ENCODE measurements around the gene EPS15. TPM values are rescaled to one million over a fixed set of nuclear protein-coding genes. Genes with fewer than 3 reads are reported as not detected.
"Not testable (repeated sequence)": the region's sequence is repeated elsewhere in the genome, so short reads cannot be mapped to it uniquely, and the experiment has no call there.

Gene EPS15
- polyA plus RNA-seq, 1 donor from 2014 or later = 70.2 TPM

GRCh38 chr1:51387288-51387687, 131.8 kb downstream of the EPS15 start:
- H3K36me3 Mint-ChIP-seq = peaks cover 27% of the 10 kb centered on the region
- not testable (repeated sequence) for H3K27me3 Mint-ChIP-seq, H3K4me3 Mint-ChIP-seq, H3K4me1 Mint-ChIP-seq, H3K27ac Mint-ChIP-seq, H3K9me3 Mint-ChIP-seq

GRCh38 chr1:51386259-51386658, 132.8 kb downstream of the EPS15 start:
- H3K9me3 Mint-ChIP-seq, H3K27me3 Mint-ChIP-seq, H3K4me1 Mint-ChIP-seq, H3K4me3 Mint-ChIP-seq: not testable (repeated sequence)
- peak overlapping the region in 1 of 3 donors; percentile 6 for H3K27ac Mint-ChIP-seq
- peaks cover 20% of the 10 kb centered on the region for H3K36me3 Mint-ChIP-seq

- peaks cover 24% of the 10 kb centered on the region for H3K36me3 Mint-ChIP-seq
These were observed 133.3 kb downstream of the EPS15 start for GRCh38 chr1:51385776-51386175.

GRCh38 chr1:51381964-51382363, 137.1 kb downstream of the EPS15 start:
- Mint-ChIP-seq H3K27ac (no peak overlapping the region), H3K4me3 (no peak overlapping the region), H3K27me3 (no peaks in the 10 kb centered on the region), H3K4me1 (peaks cover 0 to 7% (median 0%) of the 10 kb centered on the region in 3 donors), H3K9me3 (no peaks in the 10 kb centered on the region), H3K36me3 (peaks cover 30% of the 10 kb centered on the region)

More at GRCh38 chr1:51385776-51386175, 133.3 kb downstream of the EPS15 start:
- Mint-ChIP-seq H3K4me3 (no peak overlapping the region), H3K27ac (no peak overlapping the region), H3K27me3 (no peaks in the 10 kb centered on the region), H3K4me1 (peaks cover 0 to 2% (median 0%) of the 10 kb centered on the region in 3 donors), H3K9me3 (no peaks in the 10 kb centered on the region)

DNA sequence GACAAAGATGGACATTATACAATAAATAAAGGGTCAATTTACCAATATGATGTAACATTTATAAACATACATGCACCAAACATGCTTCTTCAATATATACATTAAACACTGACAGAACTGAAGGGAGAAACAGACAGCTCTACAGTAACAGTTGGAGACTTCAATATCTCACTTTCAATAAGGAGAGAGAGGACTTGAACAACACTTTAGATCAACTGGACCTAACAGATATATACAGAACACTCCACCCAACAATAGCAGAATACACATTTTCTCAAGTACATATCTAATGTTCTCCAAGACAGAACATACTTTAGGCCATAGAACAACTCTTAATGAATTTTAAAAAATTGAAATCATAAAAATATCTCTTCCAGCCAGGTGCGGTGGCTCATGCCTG, 138.1 kb downstream of the EPS15 start:
- no peak overlapping the region for H3K4me3 Mint-ChIP-seq
- peaks cover 22% of the 10 kb centered on the region for H3K36me3 Mint-ChIP-seq
- peaks cover 0 to 7% (median 0%) of the 10 kb centered on the region in 3 donors for H3K4me1 Mint-ChIP-seq
- H3K9me3 Mint-ChIP-seq = no peaks in the 10 kb centered on the region
- no peaks in the 10 kb centered on the region for H3K27me3 Mint-ChIP-seq
- H3K27ac Mint-ChIP-seq = peak overlapping the region in 1 of 3 donors; percentile 46

GRCh38 chr1:51378871-51379270, 140.2 kb downstream of the EPS15 start:
- H3K27me3 Mint-ChIP-seq = no peaks in the 10 kb centered on the region
- H3K36me3 Mint-ChIP-seq = peaks cover 14% of the 10 kb centered on the region
- H3K27ac Mint-ChIP-seq = peak overlapping the region in 1 of 3 donors; percentile 16
- no peaks in the 10 kb centered on the region for H3K9me3 Mint-ChIP-seq
- no peak overlapping the region for H3K4me3 Mint-ChIP-seq
- peaks cover 0 to 7% (median 0%) of the 10 kb centered on the region in 3 donors for H3K4me1 Mint-ChIP-seq

DNA sequence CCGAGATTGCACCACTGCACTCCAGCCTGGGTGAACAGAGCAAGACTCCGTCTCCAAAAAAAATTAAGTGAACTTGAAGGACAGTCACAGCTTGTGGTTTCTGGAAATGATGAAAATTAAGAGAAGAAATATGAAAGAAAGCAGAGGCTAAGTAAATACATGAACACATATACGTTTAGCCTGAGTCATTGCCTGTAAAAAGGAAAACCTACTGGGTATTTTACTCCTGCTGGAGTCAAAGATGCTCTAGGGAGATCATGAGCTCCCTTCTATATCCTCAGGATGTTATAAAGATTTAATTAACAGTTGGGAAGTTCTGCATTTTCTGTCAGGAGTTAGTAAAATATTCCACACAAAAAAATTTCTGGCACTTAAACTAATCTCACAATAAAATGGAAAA, 145.2 kb downstream of the EPS15 start:
- peaks cover 10% of the 10 kb centered on the region for H3K36me3 Mint-ChIP-seq
- no peak overlapping the region for H3K4me3 Mint-ChIP-seq
- peaks cover 0 to 2% (median 0%) of the 10 kb centered on the region in 3 donors for H3K4me1 Mint-ChIP-seq
- no peak overlapping the region for H3K27ac Mint-ChIP-seq
- no peaks in the 10 kb centered on the region for H3K27me3 Mint-ChIP-seq
- H3K9me3 Mint-ChIP-seq = no peaks in the 10 kb centered on the region

- no peak overlapping the region for H3K4me3 Mint-ChIP-seq
- H3K4me1 Mint-ChIP-seq = peaks cover 0 to 2% (median 0%) of the 10 kb centered on the region in 3 donors
- no peaks in the 10 kb centered on the region for H3K27me3 Mint-ChIP-seq
- H3K36me3 Mint-ChIP-seq = peaks cover 10% of the 10 kb centered on the region
- H3K27ac Mint-ChIP-seq = no peak overlapping the region
- H3K9me3 Mint-ChIP-seq = no peaks in the 10 kb centered on the region
These were observed 146.5 kb downstream of the EPS15 start for GRCh38 chr1:51372561-51372960.

- Mint-ChIP-seq H3K36me3 (peaks cover 6% of the 10 kb centered on the region), H3K4me1 (peaks cover 0 to 2% (median 0%) of the 10 kb centered on the region in 3 donors), H3K27ac (no peak overlapping the region), H3K4me3 (no peak overlapping the region), H3K9me3 (no peaks in the 10 kb centered on the region), H3K27me3 (no peaks in the 10 kb centered on the region)
These were observed 149.9 kb downstream of the EPS15 start for GRCh38 chr1:51369171-51369570.

- no peak overlapping the region for H3K27ac Mint-ChIP-seq
- H3K36me3 Mint-ChIP-seq = no peaks in the 10 kb centered on the region
- no peak overlapping the region for H3K4me3 Mint-ChIP-seq
- H3K27me3 Mint-ChIP-seq = no peaks in the 10 kb centered on the region
- no peaks in the 10 kb centered on the region for H3K9me3 Mint-ChIP-seq
- H3K4me1 Mint-ChIP-seq = no peaks in the 10 kb centered on the region
These were observed 153.3 kb downstream of the EPS15 start for GRCh38 chr1:51365774-51366173.

GRCh38 chr1:51359879-51360278, 159.2 kb downstream of the EPS15 start:
- H3K4me1 Mint-ChIP-seq = no peaks in the 10 kb centered on the region
- no peaks in the 10 kb centered on the region for H3K36me3 Mint-ChIP-seq
- H3K4me3 Mint-ChIP-seq = no peak overlapping the region
- H3K27ac Mint-ChIP-seq = no peak overlapping the region
- no peaks in the 10 kb centered on the region for H3K27me3 Mint-ChIP-seq
- H3K9me3 Mint-ChIP-seq = no peaks in the 10 kb centered on the region

DNA sequence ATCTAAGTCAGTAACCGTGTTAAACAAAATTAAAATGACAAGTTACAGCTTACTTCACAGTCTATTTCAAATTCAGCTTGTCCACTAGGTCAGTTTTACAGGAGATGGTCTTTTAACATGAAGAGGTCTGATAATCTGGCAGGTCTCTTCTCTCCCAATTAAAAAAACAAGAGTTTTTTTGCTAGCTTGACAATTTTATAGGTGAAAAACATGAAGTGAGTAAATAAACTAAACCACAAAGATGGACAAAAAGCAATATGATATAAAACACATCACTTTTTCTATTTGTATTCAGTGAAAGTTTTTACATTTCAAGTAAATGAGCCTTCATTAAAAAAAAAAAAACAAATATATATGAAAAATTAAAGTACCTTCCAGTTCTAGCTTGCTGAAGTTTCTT, 163.7 kb downstream of the EPS15 start:
- no peaks in the 10 kb centered on the region for H3K36me3 Mint-ChIP-seq
- H3K4me3 Mint-ChIP-seq = no peak overlapping the region
- no peaks in the 10 kb centered on the region for H3K27me3 Mint-ChIP-seq
- no peaks in the 10 kb centered on the region for H3K4me1 Mint-ChIP-seq
- H3K27ac Mint-ChIP-seq = no peak overlapping the region
- no peaks in the 10 kb centered on the region for H3K9me3 Mint-ChIP-seq

DNA sequence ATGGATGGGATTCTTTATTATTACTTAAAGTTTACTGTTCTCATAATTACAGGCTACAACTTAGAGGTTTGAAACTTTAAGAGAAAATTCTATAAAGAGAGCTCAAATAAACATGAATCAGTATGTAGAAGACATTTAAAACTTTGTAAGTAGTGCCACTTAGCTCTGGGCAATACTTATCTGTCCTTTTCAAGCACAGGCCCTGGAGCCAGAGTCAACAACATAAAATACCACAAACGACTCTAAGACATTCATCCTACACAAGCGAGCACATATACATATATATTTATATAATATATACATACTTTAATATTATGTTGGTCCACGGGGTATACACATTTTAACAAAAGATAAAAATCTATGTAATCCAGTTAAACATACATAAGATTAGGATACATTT, 164.7 kb downstream of the EPS15 start:
- no peak overlapping the region for H3K27ac Mint-ChIP-seq
- no peaks in the 10 kb centered on the region for H3K9me3 Mint-ChIP-seq
- no peaks in the 10 kb centered on the region for H3K4me1 Mint-ChIP-seq
- H3K4me3 Mint-ChIP-seq = no peak overlapping the region
- no peaks in the 10 kb centered on the region for H3K36me3 Mint-ChIP-seq
- no peaks in the 10 kb centered on the region for H3K27me3 Mint-ChIP-seq

DNA sequence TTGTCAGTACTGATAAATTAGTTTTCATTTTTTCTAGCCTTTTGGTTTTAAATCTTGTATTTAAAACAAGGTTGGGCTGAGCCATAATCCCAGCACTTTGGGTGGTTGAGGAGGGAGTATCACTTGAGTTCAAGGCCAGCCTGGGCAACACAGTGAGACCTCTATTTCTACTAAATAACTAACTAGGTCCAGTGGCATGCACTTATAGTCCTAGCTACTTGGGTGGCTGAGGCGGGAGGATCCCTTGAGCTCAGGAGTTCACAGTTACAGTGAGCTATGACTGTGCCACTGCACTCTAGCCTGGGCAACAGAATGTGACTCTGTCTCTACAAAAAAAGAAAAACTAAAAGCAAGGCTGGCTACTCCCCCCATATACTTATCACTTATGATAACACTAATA, 167.2 kb downstream of the EPS15 start:
- H3K9me3 Mint-ChIP-seq = no peaks in the 10 kb centered on the region
- H3K27me3 Mint-ChIP-seq = no peaks in the 10 kb centered on the region
- no peaks in the 10 kb centered on the region for H3K36me3 Mint-ChIP-seq
- H3K4me1 Mint-ChIP-seq = peaks cover 0 to under 1% (median 0%) of the 10 kb centered on the region in 3 donors
- no peak overlapping the region for H3K27ac Mint-ChIP-seq
- H3K4me3 Mint-ChIP-seq = no peak overlapping the region

DNA sequence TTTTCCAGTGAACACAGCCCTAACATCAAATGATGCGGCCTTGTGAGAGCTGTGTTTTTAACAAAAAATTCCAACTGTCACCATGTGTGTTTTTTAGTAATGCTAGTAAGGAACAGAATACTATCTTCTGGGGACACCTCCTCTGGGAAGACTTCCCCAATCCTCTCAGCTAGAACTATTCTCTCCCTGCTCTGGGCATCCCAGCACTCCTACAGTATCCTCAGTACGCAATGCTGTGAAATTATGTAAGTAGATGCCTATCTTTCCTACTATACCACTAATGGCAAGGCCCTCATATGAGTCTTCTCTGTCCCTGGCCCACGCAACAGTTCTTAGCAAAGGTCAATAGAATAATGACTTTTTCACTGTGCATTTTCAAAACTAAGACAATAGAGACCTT, 169.2 kb downstream of the EPS15 start:
- Mint-ChIP-seq H3K9me3 (no peaks in the 10 kb centered on the region), H3K27ac (no peak overlapping the region), H3K27me3 (peaks cover 5% of the 10 kb centered on the region), H3K4me1 (peaks cover 2 to 5% (median 4%) of the 10 kb centered on the region in 3 donors), H3K4me3 (no peak overlapping the region), H3K36me3 (no peaks in the 10 kb centered on the region)

- H3K27ac Mint-ChIP-seq = no peak overlapping the region
- H3K4me3 Mint-ChIP-seq = no peak overlapping the region
- peaks cover 13% of the 10 kb centered on the region for H3K27me3 Mint-ChIP-seq
- no peaks in the 10 kb centered on the region for H3K9me3 Mint-ChIP-seq
- H3K4me1 Mint-ChIP-seq = peaks cover 4 to 8% (median 6%) of the 10 kb centered on the region in 3 donors
- no peaks in the 10 kb centered on the region for H3K36me3 Mint-ChIP-seq
These were observed 170.9 kb downstream of the EPS15 start for GRCh38 chr1:51348147-51348527.
